ENCODE data around the gene RNF44.

RNF44 gene

GRCh38 chr5:176507911-176508310 is 29.3 kb downstream of the RNF44 start:
- Histone ChIP-seq H4K20me1 (ENCODE audit: low read depth, low read length) (no peaks in the 10 kb centered on the region), H2AFZ (ENCODE audit: low read depth, low read length, severe bottlenecking) (no peak overlapping the region), H3K27me3 (ENCODE audit: low read length) (no peaks in the 10 kb centered on the region), H3F3A (ENCODE audit: insufficient read depth) (no peaks in the 10 kb centered on the region), H3K4me2 (ENCODE audit: low read depth, low read length, poor library complexity, severe bottlenecking) (no peak overlapping the region), H3K27ac (ENCODE audit: low read depth, low read length) (no peak overlapping the region), H3K9me2 (replicated peaks; ENCODE audit: insufficient read depth, low read length) (no peaks in the 10 kb centered on the region), H3K9ac (ENCODE audit: low read length) (no peak overlapping the region), H3K79me2 (ENCODE audit: insufficient read depth, low read length) (no peaks in the 10 kb centered on the region), H3K9me3 (ENCODE audit: insufficient read depth, low read length) (no peaks in the 10 kb centered on the region), H3K36me3 (ENCODE audit: low read length) (no peaks in the 10 kb centered on the region), H3K4me3 (ENCODE audit: insufficient read depth, low read length, poor library complexity, severe bottlenecking) (no peak overlapping the region)
- TF ChIP-seq EZH2phosphoT487 (conservative IDR thresholded peaks at IDR 0.05; ENCODE audit: low read length) = no peak

GRCh38 chr5:176503496-176503895 is 33.7 kb downstream of the RNF44 start:
- no peaks in the 10 kb centered on the region for H3F3A ChIP-seq (ENCODE audit: insufficient read depth)
- peaks cover 14% of the 10 kb centered on the region; the same call in 1 of the 2 replicates for H3K36me3 ChIP-seq (ENCODE audit: low read length)
- H3K9ac ChIP-seq (ENCODE audit: low read length) = no peak overlapping the region
- TF ChIP-seq EZH2phosphoT487 (conservative IDR thresholded peaks at IDR 0.05; ENCODE audit: low read length) = no peak
- no peak for TF ChIP-seq CTCF (IDR thresholded peaks at IDR 0.05; ENCODE audit: insufficient read depth, low read length, poor library complexity, severe bottlenecking)
- H3K79me2 ChIP-seq (ENCODE audit: insufficient read depth, low read length) = no peaks in the 10 kb centered on the region
- no peak overlapping the region for H3K4me3 ChIP-seq (ENCODE audit: insufficient read depth, low read length, poor library complexity, severe bottlenecking)
- H4K20me1 ChIP-seq (ENCODE audit: low read depth, low read length) = no peaks in the 10 kb centered on the region
- H2AFZ ChIP-seq (ENCODE audit: low read depth, low read length, severe bottlenecking) = no peak overlapping the region
- H3K9me3 ChIP-seq (ENCODE audit: insufficient read depth, low read length) = no peaks in the 10 kb centered on the region
- no peak overlapping the region for H3K27ac ChIP-seq (ENCODE audit: low read depth, low read length)
- no peak overlapping the region for H3K4me2 ChIP-seq (ENCODE audit: low read depth, low read length, poor library complexity, severe bottlenecking)
- no peaks in the 10 kb centered on the region for H3K27me3 ChIP-seq (ENCODE audit: low read length)
- no peaks in the 10 kb centered on the region for H3K9me2 ChIP-seq (replicated peaks; ENCODE audit: insufficient read depth, low read length)

- H3K9ac ChIP-seq (ENCODE audit: low read length) = no peak overlapping the region
- no peak overlapping the region for H3K27ac ChIP-seq (ENCODE audit: low read depth, low read length)
- no peaks in the 10 kb centered on the region for H3K9me2 ChIP-seq (replicated peaks; ENCODE audit: insufficient read depth, low read length)
- no peak overlapping the region for H3K4me2 ChIP-seq (ENCODE audit: low read depth, low read length, poor library complexity, severe bottlenecking)
- no peak overlapping the region for H2AFZ ChIP-seq (ENCODE audit: low read depth, low read length, severe bottlenecking)
- H3K79me2 ChIP-seq (ENCODE audit: insufficient read depth, low read length) = no peaks in the 10 kb centered on the region
- 0 out of 2 replicates have a peak, but pooled peaks cover 4% of the 10 kb centered on the region for H3F3A ChIP-seq (ENCODE audit: insufficient read depth)
- H3K9me3 ChIP-seq (ENCODE audit: insufficient read depth, low read length) = no peaks in the 10 kb centered on the region
- H3K4me3 ChIP-seq (ENCODE audit: insufficient read depth, low read length, poor library complexity, severe bottlenecking) = no peak overlapping the region
- no peaks in the 10 kb centered on the region for H3K27me3 ChIP-seq (ENCODE audit: low read length)
- H4K20me1 ChIP-seq (ENCODE audit: low read depth, low read length) = no peaks in the 10 kb centered on the region
- H3K36me3 ChIP-seq (ENCODE audit: low read length) = peaks cover 24% of the 10 kb centered on the region; the same call in 1 of the 2 replicates
- no peak for TF ChIP-seq EZH2phosphoT487 (conservative IDR thresholded peaks at IDR 0.05; ENCODE audit: low read length)
- no peak for TF ChIP-seq CTCF (IDR thresholded peaks at IDR 0.05; ENCODE audit: insufficient read depth, low read length, poor library complexity, severe bottlenecking)
Observed at GRCh38 chr5:176501333-176501732, 35.9 kb downstream of the RNF44 start.

- Histone ChIP-seq H2AFZ (ENCODE audit: low read depth, low read length, severe bottlenecking) (no peak overlapping the region), H3K4me2 (ENCODE audit: low read depth, low read length, poor library complexity, severe bottlenecking) (no peak overlapping the region), H3K9me2 (replicated peaks; ENCODE audit: insufficient read depth, low read length) (no peaks in the 10 kb centered on the region), H3K36me3 (ENCODE audit: low read length) (peaks cover 24% of the 10 kb centered on the region; the same call in 1 of the 2 replicates), H3K27ac (ENCODE audit: low read depth, low read length) (no peak overlapping the region), H3K9me3 (ENCODE audit: insufficient read depth, low read length) (no peaks in the 10 kb centered on the region), H3K9ac (ENCODE audit: low read length) (no peak overlapping the region), H3F3A (ENCODE audit: insufficient read depth) (0 out of 2 replicates have a peak, but pooled peaks cover 4% of the 10 kb centered on the region), H3K27me3 (ENCODE audit: low read length) (no peaks in the 10 kb centered on the region), H3K79me2 (ENCODE audit: insufficient read depth, low read length) (no peaks in the 10 kb centered on the region), H4K20me1 (ENCODE audit: low read depth, low read length) (no peaks in the 10 kb centered on the region), H3K4me3 (ENCODE audit: insufficient read depth, low read length, poor library complexity, severe bottlenecking) (no peak overlapping the region)
- no peak for TF ChIP-seq CTCF (IDR thresholded peaks at IDR 0.05; ENCODE audit: insufficient read depth, low read length, poor library complexity, severe bottlenecking)
- TF ChIP-seq EZH2phosphoT487 (conservative IDR thresholded peaks at IDR 0.05; ENCODE audit: low read length) = no peak
Observed at GRCh38 chr5:176500511-176500910, 36.7 kb downstream of the RNF44 start.

Measured in SU-DHL-6 (cell line).